Central memory CD4-positive, alpha-beta T cell (primary cell): Measurements from ENCODE around the gene UBE2E2.
"Not testable (repeated sequence)": the region's sequence is repeated elsewhere in the genome, so short reads cannot be mapped to it uniquely, and the experiment has no call there.

Source experiments
- DNase-seq: peaks from one replicate; pipeline ENCODE4 v3.0.0; 2022

UBE2E2 gene

GRCh38 chr3:23594894-23595670 is 392.0 kb downstream of the UBE2E2 start:
- no peak for DNase-seq

GRCh38 chr3:23595851-23596250 is 392.7 kb downstream of the UBE2E2 start:
- no peak for DNase-seq

GRCh38 chr3:23600167-23600871 is 397.2 kb downstream of the UBE2E2 start:
- no peak for DNase-seq

GRCh38 chr3:23601091-23601822 is 398.1 kb downstream of the UBE2E2 start:
- DNase-seq: no peak

- DNase-seq: no peak
Observed at GRCh38 chr3:23602971-23603370, 399.8 kb downstream of the UBE2E2 start.

- DNase-seq: no peak
Observed at GRCh38 chr3:23607184-23607847, 404.2 kb downstream of the UBE2E2 start.

- no peak for DNase-seq
Observed at GRCh38 chr3:23608650-23609049, 405.5 kb downstream of the UBE2E2 start.

- no peak for DNase-seq
Observed at GRCh38 chr3:23611737-23612295, 408.7 kb downstream of the UBE2E2 start.

GRCh38 chr3:23612296-23612891 is 409.3 kb downstream of the UBE2E2 start:
- no peak for DNase-seq

- DNase-seq: no peak
Observed at GRCh38 chr3:23615068-23615467, 411.9 kb downstream of the UBE2E2 start.

GRCh38 chr3:23618475-23618874 is 415.3 kb downstream of the UBE2E2 start:
- not testable (repeated sequence) for DNase-seq

- DNase-seq: no peak
Observed at GRCh38 chr3:23619705-23620637, 416.8 kb downstream of the UBE2E2 start.

- DNase-seq: no peak
Observed at GRCh38 chr3:23620638-23621015, 417.5 kb downstream of the UBE2E2 start.

GRCh38 chr3:23623844-23624243 is 420.7 kb downstream of the UBE2E2 start:
- DNase-seq: no peak

- no peak for DNase-seq
Observed at GRCh38 chr3:23624305-23624704, 421.2 kb downstream of the UBE2E2 start.

GRCh38 chr3:23626442-23626841 is 423.3 kb downstream of the UBE2E2 start:
- no peak for DNase-seq

GRCh38 chr3:23629181-23629894 is 426.2 kb downstream of the UBE2E2 start:
- no peak for DNase-seq

GRCh38 chr3:23633261-23633960 is 430.3 kb downstream of the UBE2E2 start:
- no peak for DNase-seq

GRCh38 chr3:23637339-23637738 is 434.2 kb downstream of the UBE2E2 start:
- no peak for DNase-seq
